GM19239 (cell line): ENCODE results near the gene ZNF236.
A peak's percentile ranks its signal among the peaks of the same experiment; 100 is the strongest.
"Not testable (repeated sequence)": the region's sequence is repeated elsewhere in the genome, so short reads cannot be mapped to it uniquely, and the experiment has no call there.

Source experiments
- DNase-seq: peaks from one replicate; pipeline ENCODE4 v3.0.0; 2011; ENCODE audit warnings: low spot score; ENCODE audit not compliant: insufficient read length
- FAIRE-seq: peaks from 2 replicates; lab custom pipeline; 2011; peaks lifted over from hg19 to GRCh38; lab: Jason Lieb, UNC

ZNF236 gene

GRCh38 chr18:76822506-76823160 lies at the start of gene ZNF236:
TSS of gene ZNF236 (plus strand) at chr18:76822557. CDS start at chr18:76822608, 51 bp downstream.
- FAIRE-seq: no peak
- peak; percentile 75 for DNase-seq

GRCh38 chr18:76772665-76773064 lies 49.7 kb upstream of the ZNF236 start:
- no peak for DNase-seq
- FAIRE-seq: no peak

GRCh38 chr18:76777036-76777435 lies 45.3 kb upstream of the ZNF236 start:
- not testable (repeated sequence) for DNase-seq, FAIRE-seq

- FAIRE-seq: no peak
- no peak for DNase-seq
Measured at GRCh38 chr18:76783786-76784484, 38.4 kb upstream of the ZNF236 start.

- DNase-seq (no peak), FAIRE-seq (no peak)
Measured at GRCh38 chr18:76785872-76786271, 36.5 kb upstream of the ZNF236 start.

GRCh38 chr18:76788571-76789317 lies 33.6 kb upstream of the ZNF236 start:
- no peak for FAIRE-seq
- no peak for DNase-seq

- no peak for DNase-seq
- no peak for FAIRE-seq
Measured at GRCh38 chr18:76791106-76791505, 31.3 kb upstream of the ZNF236 start.

GRCh38 chr18:76791642-76792041 lies 30.7 kb upstream of the ZNF236 start:
- FAIRE-seq: no peak
- no peak for DNase-seq

- no peak for FAIRE-seq
Measured at GRCh38 chr18:76794326-76794725, 28.0 kb upstream of the ZNF236 start.

GRCh38 chr18:76801567-76802505 lies 20.5 kb upstream of the ZNF236 start:
- DNase-seq (peak; percentile 83), FAIRE-seq (peak; percentile 52)

More at GRCh38 chr18:76794326-76794725, 28.0 kb upstream of the ZNF236 start:
- DNase-seq: no peak

- FAIRE-seq (no peak), DNase-seq (no peak)
Measured at GRCh38 chr18:76803413-76803812, 18.9 kb upstream of the ZNF236 start.

GRCh38 chr18:76803814-76804213 lies 18.5 kb upstream of the ZNF236 start:
- peak; percentile 92 for FAIRE-seq

GRCh38 chr18:76805221-76805620 lies 17.1 kb upstream of the ZNF236 start:
- DNase-seq: no peak
- FAIRE-seq: no peak

More at GRCh38 chr18:76803814-76804213, 18.5 kb upstream of the ZNF236 start:
- peak; percentile 64 for DNase-seq

GRCh38 chr18:76806301-76806700 lies 16.1 kb upstream of the ZNF236 start:
- DNase-seq (no peak), FAIRE-seq (no peak)

- DNase-seq: no peak
- FAIRE-seq: no peak
Measured at GRCh38 chr18:76808561-76808960, 13.8 kb upstream of the ZNF236 start.

GRCh38 chr18:76811530-76811929 lies 10.8 kb upstream of the ZNF236 start:
- FAIRE-seq: peak; percentile 23
- not testable (repeated sequence) for DNase-seq

GRCh38 chr18:76814256-76814655 lies 8.1 kb upstream of the ZNF236 start:
- FAIRE-seq (no peak), DNase-seq (no peak)

GRCh38 chr18:76816127-76816526 lies 6.2 kb upstream of the ZNF236 start:
- FAIRE-seq: no peak
- DNase-seq: no peak

GRCh38 chr18:76817888-76818611 lies 4.3 kb upstream of the ZNF236 start:
- DNase-seq (no peak), FAIRE-seq (no peak)
